ENCODE results near the gene DYNC1I2. TPM values are rescaled to one million over a fixed set of nuclear protein-coding genes. Genes with fewer than 3 reads are reported as not detected.

The DYNC1I2 gene
- total RNA-seq, 4 donors from 2014 or later = 102 to 124 (median 115) TPM

DNA sequence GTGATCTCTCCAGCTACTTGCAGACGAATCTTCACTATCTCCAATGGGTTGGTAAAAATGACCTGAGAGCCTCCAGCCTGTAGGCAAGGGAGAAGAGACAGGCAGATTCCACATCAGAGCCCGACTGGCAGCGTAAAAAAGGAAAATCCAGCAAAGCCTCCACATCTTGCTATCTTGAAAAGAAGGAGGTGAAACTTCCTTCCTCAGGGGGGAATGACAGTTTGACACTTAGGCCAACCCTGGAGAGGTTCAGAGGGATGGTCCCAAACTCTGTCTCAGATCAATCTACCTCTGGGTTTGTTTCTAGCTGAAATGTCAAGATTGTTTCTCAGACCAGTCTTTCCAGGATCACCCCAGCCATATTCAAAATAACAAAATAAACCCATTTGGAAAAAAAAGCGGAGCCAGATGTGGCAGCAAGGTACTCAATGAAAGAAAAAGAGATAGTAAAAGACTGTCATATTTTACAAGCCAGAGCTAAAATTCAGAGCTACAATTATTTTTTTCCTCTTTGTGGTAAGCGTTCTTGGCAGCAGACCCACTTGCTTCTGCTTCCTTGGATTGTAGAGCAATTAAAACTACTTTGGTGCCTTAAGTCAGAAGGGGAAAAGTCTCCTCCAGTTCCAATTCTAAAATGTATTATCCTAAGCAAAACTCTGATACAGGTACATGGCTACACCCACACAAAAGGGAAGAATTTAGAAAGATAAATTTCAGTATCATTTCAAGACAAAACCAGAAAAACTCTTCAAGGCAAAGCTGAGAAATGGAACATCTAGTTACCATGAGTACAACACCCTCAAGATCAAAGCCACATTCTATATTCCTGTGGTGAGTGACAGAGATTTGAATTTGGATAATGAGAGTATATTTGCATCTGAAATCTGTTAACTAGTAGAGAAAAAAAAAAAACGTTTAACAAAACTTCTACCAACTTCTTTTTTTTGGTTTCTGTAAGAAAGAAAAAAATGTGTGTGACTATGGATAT, 106.7 kb downstream of the DYNC1I2 start:
- TF ChIP-seq, protein P1, sequence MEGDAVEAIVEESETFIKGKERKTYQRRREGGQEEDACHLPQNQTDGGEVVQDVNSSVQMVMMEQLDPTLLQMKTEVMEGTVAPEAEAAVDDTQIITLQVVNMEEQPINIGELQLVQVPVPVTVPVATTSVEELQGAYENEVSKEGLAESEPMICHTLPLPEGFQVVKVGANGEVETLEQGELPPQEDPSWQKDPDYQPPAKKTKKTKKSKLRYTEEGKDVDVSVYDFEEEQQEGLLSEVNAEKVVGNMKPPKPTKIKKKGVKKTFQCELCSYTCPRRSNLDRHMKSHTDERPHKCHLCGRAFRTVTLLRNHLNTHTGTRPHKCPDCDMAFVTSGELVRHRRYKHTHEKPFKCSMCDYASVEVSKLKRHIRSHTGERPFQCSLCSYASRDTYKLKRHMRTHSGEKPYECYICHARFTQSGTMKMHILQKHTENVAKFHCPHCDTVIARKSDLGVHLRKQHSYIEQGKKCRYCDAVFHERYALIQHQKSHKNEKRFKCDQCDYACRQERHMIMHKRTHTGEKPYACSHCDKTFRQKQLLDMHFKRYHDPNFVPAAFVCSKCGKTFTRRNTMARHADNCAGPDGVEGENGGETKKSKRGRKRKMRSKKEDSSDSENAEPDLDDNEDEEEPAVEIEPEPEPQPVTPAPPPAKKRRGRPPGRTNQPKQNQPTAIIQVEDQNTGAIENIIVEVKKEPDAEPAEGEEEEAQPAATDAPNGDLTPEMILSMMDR (IDR thresholded peaks at IDR 0.05; ENCODE audit: low read depth) = no peak

DNA sequence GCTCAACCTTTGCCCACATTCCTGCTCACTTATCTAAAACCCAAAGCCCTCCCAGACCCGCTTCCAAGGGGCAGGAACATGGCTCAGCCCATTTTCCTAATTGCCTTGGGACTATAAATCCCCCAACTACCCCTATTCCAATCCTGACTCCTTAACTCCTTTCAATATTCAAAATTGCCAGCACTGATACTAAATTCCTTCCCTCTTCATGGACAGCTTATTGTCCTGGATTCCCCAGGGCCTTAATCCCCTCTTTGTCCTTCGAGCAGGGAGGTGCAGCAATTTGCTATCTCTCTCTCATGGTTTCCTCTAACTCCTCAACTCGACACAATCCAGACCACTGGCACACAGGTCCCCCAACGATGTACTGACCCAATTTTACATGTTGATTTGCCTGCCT, 107.6 kb downstream of the DYNC1I2 start:
- TF ChIP-seq, protein P1 (IDR thresholded peaks at IDR 0.05; ENCODE audit: low read depth) = no peak

Other genes with a start within 250 kb of the DYNC1I2 start
- gene CYBRD1, start 165.0 kb upstream of the DYNC1I2 start, total RNA-seq = 100 to 1,000 TPM; 201 to 603 (median 522) TPM
- 10 to 100 TPM; 12.4 to 24.0 (median 14.6) TPM for gene SLC25A12, start 206.8 kb downstream of the DYNC1I2 start, total RNA-seq
- 10 to 100 TPM; 17.0 to 38.6 (median 22.7) TPM for gene HAT1, start 235.0 kb downstream of the DYNC1I2 start, total RNA-seq